ENCODE results near the gene MRPL40.

- TF ChIP-seq CTCF (IDR thresholded peaks at IDR 0.05) (no peak), POLR2A (IDR thresholded peaks at IDR 0.05) (no peak)
These were observed 8.2 kb upstream of the MRPL40 start for GRCh38 chr22:19424186-19424500.

All from breast epithelium (tissue), 3 donors.